Measurements from ENCODE around the gene ADCK1. TPM values are rescaled to one million over a fixed set of nuclear protein-coding genes. Genes with fewer than 3 reads are reported as not detected.
A peak's percentile ranks its signal among the peaks of the same experiment; 100 is the strongest.
"Not testable (repeated sequence)": the region's sequence is repeated elsewhere in the genome, so short reads cannot be mapped to it uniquely, and the experiment has no call there.

Gene ADCK1
- polyA plus RNA-seq, 2 of the 4 experiments (the other 2 are of a cell fraction) = 6.6 to 8.1 TPM

- DNase-seq (ENCODE audit: low read depth in 1 of 2, low spot score in 1 of 2) (no peak), FAIRE-seq (no peak), ATAC-seq (no peak)
- ChIA-PET CTCF (interaction anchor here (1.3 kb wide), 1 partner anchor 12 kb away, joined by 4 read pairs; no protein-coding TSS in a partner anchor), POLR2A (no interaction called here)
- 77% methylated on average over 4 of the region's 4 CpGs for WGBS (ENCODE audit: missing lambda C conversion rate)
- no peaks in the 10 kb centered on the region for H3K9me3 ChIP-seq
- no peak overlapping the region for H3K4me2 ChIP-seq
- peaks cover 13% of the 10 kb centered on the region for H3K4me1 ChIP-seq
- TF ChIP-seq MAX (IDR thresholded peaks at IDR 0.05) (no peak), ZFP36 (IDR thresholded peaks at IDR 0.05; ENCODE audit: borderline replicate concordance, partially characterized antibody) (no peak), SMC3 (IDR thresholded peaks at IDR 0.05) (no peak), NPAS2 (CRISPR knock-in tag; IDR thresholded peaks at IDR 0.05; ENCODE audit: borderline replicate concordance) (no peak), EHMT2 (IDR thresholded peaks at IDR 0.05; ENCODE audit: low read depth) (no peak), E2F6 (IDR thresholded peaks at IDR 0.05; ENCODE audit: borderline replicate concordance, low read depth) (no peak), CBX8 (IDR thresholded peaks at IDR 0.05) (no peak), JUNB (IDR thresholded peaks at IDR 0.05) (no peak), EP300 (IDR thresholded peaks at IDR 0.05) (no peak), ELK1 (IDR thresholded peaks at IDR 0.05; ENCODE audit: low read depth, low read length) (no peak), BHLHE40 (IDR thresholded peaks at IDR 0.05; ENCODE audit: low read depth, low read length) (no peak), USF2 (IDR thresholded peaks at IDR 0.05) (no peak), RAD21 (conservative IDR thresholded peaks at IDR 0.05 in 1 of 2, IDR thresholded peaks at IDR 0.05 in 1 of 2) (no peak), HEYL (CRISPR knock-in tag; IDR thresholded peaks at IDR 0.05) (no peak), RARB (CRISPR knock-in tag; IDR thresholded peaks at IDR 0.05) (no peak)
- H3K27ac ChIP-seq = no peak overlapping the region
- H3K4me3 ChIP-seq = no peak overlapping the region
These were observed 5.6 kb upstream of the ADCK1 start for GRCh38 chr14:77794357-77794756.

- peak in 1 of 2 experiments; percentile 6; a peak in 2 of 6 replicates for ATAC-seq
- ChIA-PET CTCF (interaction anchor here (0.6 to 2.3 kb wide), 2 partner anchors 37 to 408 kb away, joined by 3 to 17 read pairs; partner anchors contain the start of gene SNW1), POLR2A (interaction anchor here (0.6 to 2.0 kb wide), 3 partner anchors 17 to 38 kb away, joined by 3 to 13 read pairs (median 3); partner anchors contain the start of gene SNW1)
- H3K4me1 ChIP-seq = peaks cover 13% of the 10 kb centered on the region
- DNase-seq (ENCODE audit: low read depth in 1 of 2, low spot score in 1 of 2); FAIRE-seq; H3K9me3 ChIP-seq: not testable (repeated sequence)
- peak overlapping the region; percentile 94 to 98 for H3K27ac ChIP-seq
- peak overlapping the region; percentile 80 for H3K4me2 ChIP-seq
- peak overlapping the region; percentile 66 for H3K4me3 ChIP-seq
- 76% methylated on average over 13 of the region's 13 CpGs for WGBS (ENCODE audit: missing lambda C conversion rate)
These were observed 453 bp upstream of the ADCK1 start for GRCh38 chr14:77799456-77799855.

GRCh38 chr14:77800814-77801213 is 905 bp downstream of the ADCK1 start:
- FAIRE-seq (no peak), ATAC-seq (no peak), DNase-seq (ENCODE audit: low read depth in 1 of 2, low spot score in 1 of 2) (no peak)
- H3K9me3 ChIP-seq = no peaks in the 10 kb centered on the region
- peaks cover 9% of the 10 kb centered on the region for H3K4me1 ChIP-seq
- ChIA-PET CTCF (interaction anchor here (1.1 to 2.3 kb wide), 2 partner anchors 13 to 38 kb away, joined by 3 to 17 read pairs; partner anchors contain the start of gene SNW1), POLR2A (interaction anchor here (0.9 to 2.0 kb wide), 2 partner anchors 40 to 43 kb away, joined by 3 to 13 read pairs; partner anchors contain the start of gene SNW1)
- TF ChIP-seq RAD21 (conservative IDR thresholded peaks at IDR 0.05 in 1 of 2, IDR thresholded peaks at IDR 0.05 in 1 of 2) (no peak), EP300 (IDR thresholded peaks at IDR 0.05) (no peak), MAZ (IDR thresholded peaks at IDR 0.05; ENCODE audit: borderline replicate concordance, low read depth, low read length) (no peak), FOSB (CRISPR knock-in tag; IDR thresholded peaks at IDR 0.05) (no peak), JUNB (IDR thresholded peaks at IDR 0.05) (no peak), TP53 (CRISPR knock-in tag; IDR thresholded peaks at IDR 0.05) (no peak), HES2 (IDR thresholded peaks at IDR 0.05) (no peak), FOXS1 (CRISPR knock-in tag; IDR thresholded peaks at IDR 0.05) (no peak), E2F6 (IDR thresholded peaks at IDR 0.05; ENCODE audit: borderline replicate concordance, low read depth) (no peak), POLR2A (IDR thresholded peaks at IDR 0.05; ENCODE audit: low read length) (no peak), EHF (CRISPR knock-in tag; IDR thresholded peaks at IDR 0.05) (no peak), RARB (CRISPR knock-in tag; IDR thresholded peaks at IDR 0.05) (no peak), MYC (IDR thresholded peaks at IDR 0.05; ENCODE audit: borderline replicate concordance, low read length) (no peak), MAFK (IDR thresholded peaks at IDR 0.05; ENCODE audit: partially characterized antibody) (no peak), PHF8 (IDR thresholded peaks at IDR 0.05; ENCODE audit: borderline replicate concordance, low read depth) (no peak)
- peak overlapping the region; percentile 80 for H3K4me2 ChIP-seq
- peak overlapping the region; percentile 94 to 98 for H3K27ac ChIP-seq
- peak overlapping the region; percentile 66 for H3K4me3 ChIP-seq
- 74% methylated on average over 1 of the region's 1 CpG for WGBS (ENCODE audit: missing lambda C conversion rate)
